IPS DF 6.9 (cell line): Measurements from ENCODE around the gene ARID1B.

Source experiments
- DNase-seq: peaks from one replicate; pipeline ENCODE4 v3.0.0-alpha.2; 2013; ENCODE audit warnings: low read depth, low spot score
- H3K27ac ChIP-seq: one replicate; pipeline ENCODE4 v1.5.1; 2013; ENCODE audit warnings: low read length, control low read depth
- H3K27me3 ChIP-seq: 2 replicates; pipeline ENCODE4 v1.6.1; 2013; ENCODE audit warnings: mild to moderate bottlenecking, low read length; ENCODE audit not compliant: control insufficient read depth, insufficient read depth
- H3K36me3 ChIP-seq: 2 replicates; pipeline ENCODE4 v1.6.1; 2013; ENCODE audit warnings: low read length; ENCODE audit not compliant: control insufficient read depth, insufficient read depth
- H3K4me1 ChIP-seq: 2 replicates; pipeline ENCODE4 v1.6.1; 2013; ENCODE audit warnings: low read length; ENCODE audit not compliant: control insufficient read depth, insufficient read depth
- H3K4me3 ChIP-seq: 2 replicates; pipeline ENCODE4 v1.5.1; 2013; ENCODE audit warnings: mild to moderate bottlenecking, low read length
- H3K9me3 ChIP-seq: 2 replicates; pipeline ENCODE4 v1.6.1; 2013; ENCODE audit warnings: low read length, inconsistent platforms; ENCODE audit not compliant: control insufficient read depth, insufficient read depth
- WGBS: extraction: QIAGEN DNeasy Blood & Tissue Kit; methylation state at CpG from one replicate; pipeline ENCODE4 v1.1.7; 2013; ENCODE audit warnings: mixed read lengths, missing lambda C conversion rate; ENCODE audit not compliant: insufficient read length, insufficient coverage; 5-methylcytosine and 5-hydroxymethylcytosine counted together

ARID1B gene

DNA sequence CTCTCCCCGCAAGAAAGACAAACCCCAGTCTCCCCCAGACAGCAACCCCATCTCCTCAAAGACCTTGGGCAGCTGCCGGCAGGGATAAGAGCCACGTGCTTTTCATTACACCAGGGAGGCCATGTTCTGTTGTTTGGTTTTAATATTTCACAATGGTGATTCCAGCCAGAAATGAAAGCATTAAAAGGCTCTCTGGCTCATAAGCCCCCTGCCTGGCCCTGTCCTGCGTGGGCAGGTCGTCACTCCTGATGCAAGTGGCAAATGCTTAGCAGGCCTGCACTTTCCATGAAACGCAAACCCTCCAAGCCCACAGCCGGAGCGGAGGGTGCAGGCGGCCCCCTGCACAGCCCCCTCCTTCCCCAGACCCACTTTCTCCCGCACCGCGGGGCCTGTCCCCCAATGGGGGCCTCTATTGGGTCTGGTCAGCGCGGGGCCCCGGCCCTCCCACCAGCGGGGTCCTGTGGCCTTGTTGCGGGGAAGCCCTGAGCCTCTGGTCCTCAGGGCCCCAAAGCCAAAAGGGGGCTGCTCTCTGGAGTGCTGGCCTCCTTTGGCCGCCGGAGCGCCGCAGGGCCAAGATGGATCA, 469.0 kb downstream of the ARID1B start:
- Histone ChIP-seq H3K4me1 (no peaks in the 10 kb centered on the region), H3K9me3 (no peaks in the 10 kb centered on the region), H3K27ac (no peak overlapping the region), H3K4me3 (no peak overlapping the region), H3K36me3 (no peaks in the 10 kb centered on the region), H3K27me3 (no peaks in the 10 kb centered on the region)
- no CpG with 5 or more reads among the region's 21 CpGs for WGBS
- DNase-seq, result no peak

- WGBS, result no CpG with 5 or more reads among the region's 14 CpGs
- DNase-seq, result no peak
- H3K27ac ChIP-seq, result no peak overlapping the region
- no peaks in the 10 kb centered on the region for H3K36me3 ChIP-seq
- no peak overlapping the region for H3K4me3 ChIP-seq
- no peaks in the 10 kb centered on the region for H3K27me3 ChIP-seq
- H3K9me3 ChIP-seq, result no peaks in the 10 kb centered on the region
- no peaks in the 10 kb centered on the region for H3K4me1 ChIP-seq
These were observed 469.8 kb downstream of the ARID1B start for GRCh38 chr6:157246771-157247484.

DNA sequence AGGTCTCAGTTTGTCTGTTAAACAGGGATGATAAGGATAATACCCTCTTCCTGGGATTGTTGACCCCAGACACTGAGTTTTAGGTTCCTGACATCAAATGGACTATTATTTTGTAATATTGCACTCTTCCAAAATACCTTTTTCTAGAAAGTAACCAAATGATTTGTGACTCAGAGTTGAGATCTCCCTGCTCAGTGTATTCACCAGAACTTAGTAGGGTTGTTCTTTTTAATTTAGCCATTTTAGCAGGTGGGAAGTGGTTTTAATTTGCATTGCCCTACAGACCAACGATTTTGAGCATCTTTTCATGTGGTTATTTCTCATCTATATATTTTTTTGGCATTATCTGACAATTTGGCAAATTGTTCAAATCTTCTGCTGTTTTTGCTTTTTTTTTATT, 471.1 kb downstream of the ARID1B start:
- DNase-seq, result no peak
- Histone ChIP-seq H3K27me3 (no peaks in the 10 kb centered on the region), H3K36me3 (no peaks in the 10 kb centered on the region), H3K4me3 (no peak overlapping the region), H3K27ac (no peak overlapping the region), H3K4me1 (no peaks in the 10 kb centered on the region), H3K9me3 (no peaks in the 10 kb centered on the region)
- no CpG with 5 or more reads among the region's 1 CpG for WGBS

DNA sequence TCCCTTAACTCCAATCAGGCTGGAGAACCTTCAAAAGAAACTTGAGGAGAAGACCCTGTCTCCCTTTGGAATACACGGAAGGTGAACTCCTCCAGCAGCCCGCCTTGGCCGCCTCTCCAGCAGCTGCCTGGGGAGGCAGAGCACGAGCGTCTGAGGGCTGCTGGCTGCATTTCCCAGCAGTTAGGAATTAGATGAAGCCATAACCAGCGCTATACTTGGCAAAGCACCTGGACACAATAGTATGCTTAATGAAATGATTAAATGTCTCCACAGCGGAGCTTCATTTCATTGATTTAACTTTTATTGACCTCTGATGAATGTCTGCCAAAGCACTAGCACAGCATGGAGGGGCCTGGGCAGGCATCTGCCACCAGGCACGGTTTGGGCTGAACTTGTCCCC, 472.6 kb downstream of the ARID1B start:
- H3K9me3 ChIP-seq, result no peaks in the 10 kb centered on the region
- WGBS, result no CpG with 5 or more reads among the region's 8 CpGs
- H3K4me3 ChIP-seq, result no peak overlapping the region
- H3K27ac ChIP-seq, result no peak overlapping the region
- no peaks in the 10 kb centered on the region for H3K36me3 ChIP-seq
- no peaks in the 10 kb centered on the region for H3K27me3 ChIP-seq
- no peak for DNase-seq
- no peaks in the 10 kb centered on the region for H3K4me1 ChIP-seq

DNA sequence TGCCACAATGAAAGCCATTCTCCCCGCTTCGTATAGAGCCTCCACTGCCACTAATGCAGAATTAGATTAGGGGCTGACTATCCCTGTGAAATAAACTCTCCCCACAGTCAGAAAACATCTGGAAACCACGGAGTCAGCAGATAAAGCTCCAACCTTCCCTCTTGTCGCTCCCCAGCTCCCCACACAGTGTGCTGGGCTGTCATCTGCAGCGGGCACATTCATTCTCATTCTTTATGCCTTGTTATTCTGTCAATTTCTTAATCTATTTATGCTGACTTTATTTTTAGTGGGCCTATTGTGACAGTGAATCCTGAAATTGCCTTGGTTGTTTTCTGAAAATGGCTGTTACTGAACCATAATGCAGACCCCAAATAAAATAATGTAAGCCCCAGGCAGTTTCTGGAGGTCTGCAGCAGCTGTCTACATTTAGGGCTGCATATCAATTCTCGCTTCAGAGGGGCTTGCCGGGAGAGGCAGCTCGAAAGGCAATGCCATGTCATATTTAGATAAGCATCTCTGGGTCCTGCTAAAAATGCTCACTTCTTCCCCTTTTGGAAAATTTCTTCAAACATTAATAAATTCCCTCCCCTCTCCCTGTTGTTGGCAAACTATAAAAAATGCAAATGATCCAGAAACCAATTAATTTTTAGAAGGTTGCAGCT, 474.5 kb downstream of the ARID1B start:
- WGBS, result no CpG with 5 or more reads among the region's 8 CpGs
- DNase-seq, result no peak
- no peak overlapping the region for H3K4me3 ChIP-seq

DNA sequence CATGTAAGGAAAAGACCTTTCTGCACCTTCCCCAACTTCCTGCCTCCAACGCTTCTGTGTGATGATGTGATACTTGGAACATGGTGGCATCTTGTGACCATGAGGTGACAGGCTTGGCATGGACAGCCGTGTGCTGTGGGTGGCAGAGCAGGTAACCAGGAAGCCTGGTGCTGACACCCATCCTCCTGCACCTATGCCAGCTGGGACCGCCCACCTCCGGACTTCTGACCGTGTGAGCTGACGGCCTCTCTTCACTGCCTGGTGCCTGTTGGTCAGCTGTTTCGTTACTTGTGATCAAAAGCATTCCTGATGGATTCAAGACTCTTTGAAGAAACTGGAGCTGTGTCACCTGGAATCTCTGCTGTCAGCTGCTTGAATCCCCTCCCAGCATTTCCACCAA, 475.8 kb downstream of the ARID1B start:
- H3K4me1 ChIP-seq, result no peaks in the 10 kb centered on the region
- WGBS, result no CpG with 5 or more reads among the region's 7 CpGs
- H3K9me3 ChIP-seq, result no peaks in the 10 kb centered on the region
- H3K4me3 ChIP-seq, result no peak overlapping the region
- DNase-seq, result no peak
- no peak overlapping the region for H3K27ac ChIP-seq
- no peaks in the 10 kb centered on the region for H3K27me3 ChIP-seq
- no peaks in the 10 kb centered on the region for H3K36me3 ChIP-seq

More for the DNA sequence above, 474.5 kb downstream of the ARID1B start:
- H3K36me3 ChIP-seq, result no peaks in the 10 kb centered on the region
- no peaks in the 10 kb centered on the region for H3K27me3 ChIP-seq
- H3K27ac ChIP-seq, result no peak overlapping the region
- H3K4me1 ChIP-seq, result no peaks in the 10 kb centered on the region
- no peaks in the 10 kb centered on the region for H3K9me3 ChIP-seq

DNA sequence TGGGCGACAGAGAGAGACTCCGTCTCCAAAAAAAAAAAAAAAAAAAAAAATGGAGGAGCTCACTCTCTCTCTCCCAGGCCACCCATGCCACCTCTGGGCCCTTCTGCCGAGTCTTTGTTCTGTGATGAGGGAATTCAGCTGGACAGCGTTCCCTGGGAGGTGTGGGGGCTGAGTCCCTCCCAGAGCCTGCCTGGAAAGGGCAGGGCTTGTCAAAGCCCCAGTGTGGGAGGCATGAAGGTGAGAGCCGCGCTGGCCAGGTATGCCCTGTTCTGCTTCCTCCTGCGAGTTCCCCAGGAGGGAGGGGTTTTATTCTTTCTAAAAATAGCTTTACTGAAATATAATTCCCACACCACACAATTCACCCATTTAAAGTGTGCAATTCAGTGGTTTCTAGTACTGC, 476.5 kb downstream of the ARID1B start:
- H3K4me3 ChIP-seq, result no peak overlapping the region
- no peaks in the 10 kb centered on the region for H3K9me3 ChIP-seq
- DNase-seq, result no peak
- H3K4me1 ChIP-seq, result no peaks in the 10 kb centered on the region
- no peak overlapping the region for H3K27ac ChIP-seq
- WGBS, result no CpG with 5 or more reads among the region's 7 CpGs
- H3K36me3 ChIP-seq, result no peaks in the 10 kb centered on the region
- H3K27me3 ChIP-seq, result no peaks in the 10 kb centered on the region

DNA sequence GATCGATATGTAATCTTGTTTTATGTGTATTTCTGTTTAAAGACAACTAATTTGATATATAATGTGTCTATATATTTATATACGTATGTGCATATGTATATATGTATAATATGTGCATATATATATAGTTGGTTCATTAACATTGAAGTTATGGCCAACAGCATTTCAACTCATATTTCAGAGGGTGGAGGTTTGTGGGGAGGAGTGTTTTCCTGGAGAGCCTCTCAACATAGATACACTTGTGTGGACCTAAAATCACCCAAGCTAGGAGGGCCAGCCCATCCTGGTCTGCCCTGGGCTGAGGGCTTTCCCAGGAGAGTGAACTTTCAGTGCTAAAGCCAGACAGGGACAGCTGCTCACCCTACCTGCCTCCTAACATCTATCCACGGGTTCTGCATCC, 477.4 kb downstream of the ARID1B start:
- Histone ChIP-seq H3K27me3 (no peaks in the 10 kb centered on the region), H3K4me1 (no peaks in the 10 kb centered on the region), H3K9me3 (no peaks in the 10 kb centered on the region), H3K4me3 (no peak overlapping the region), H3K27ac (no peak overlapping the region), H3K36me3 (no peaks in the 10 kb centered on the region)
- DNase-seq, result no peak
- WGBS, result no CpG with 5 or more reads among the region's 3 CpGs

DNA sequence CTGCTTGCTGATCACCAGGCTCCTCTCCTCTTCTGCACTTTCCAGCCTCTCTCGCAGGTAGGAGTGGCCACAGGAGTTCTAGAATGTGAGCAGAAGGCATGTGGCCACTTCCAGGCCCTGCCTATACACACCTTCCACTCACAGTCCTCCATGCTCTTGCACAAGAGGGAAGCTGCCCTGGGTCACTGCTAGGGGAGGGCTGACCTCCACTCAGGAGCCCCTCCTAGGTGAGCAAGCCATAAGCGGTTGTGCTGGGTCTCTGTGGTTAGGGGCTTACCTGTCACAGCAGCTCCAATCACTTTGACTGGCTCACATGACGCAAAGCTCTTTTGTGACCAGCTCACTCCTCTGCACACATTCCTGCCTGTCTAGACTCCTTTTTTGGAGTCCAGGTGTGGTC, 477.9 kb downstream of the ARID1B start:
- H3K27me3 ChIP-seq, result no peaks in the 10 kb centered on the region
- no peaks in the 10 kb centered on the region for H3K36me3 ChIP-seq
- DNase-seq, result no peak
- H3K27ac ChIP-seq, result no peak overlapping the region
- H3K4me3 ChIP-seq, result no peak overlapping the region
- no peaks in the 10 kb centered on the region for H3K4me1 ChIP-seq
- no peaks in the 10 kb centered on the region for H3K9me3 ChIP-seq
- no CpG with 5 or more reads among the region's 3 CpGs for WGBS

DNA sequence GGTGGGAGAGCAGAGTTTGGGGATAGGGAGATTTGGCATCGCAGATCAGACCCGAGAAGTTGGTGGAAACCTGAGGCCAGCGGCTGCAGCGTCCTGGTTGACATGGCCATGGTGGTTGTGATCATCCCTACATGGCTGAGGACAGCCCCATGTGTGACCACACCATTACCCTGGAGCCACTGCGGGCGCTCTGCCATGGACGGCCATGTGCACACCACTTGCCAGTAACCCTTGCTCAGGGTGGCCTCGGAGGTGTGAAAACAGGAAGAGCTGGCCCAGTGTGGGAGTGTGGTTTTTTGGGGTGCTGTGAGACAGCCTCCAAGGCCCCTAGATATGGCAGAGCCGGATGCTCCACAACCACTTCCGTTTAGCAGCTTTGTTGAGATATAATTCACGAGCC, 481.7 kb downstream of the ARID1B start:
- Histone ChIP-seq H3K27ac (no peak overlapping the region), H3K9me3 (no peaks in the 10 kb centered on the region), H3K4me1 (no peaks in the 10 kb centered on the region), H3K36me3 (no peaks in the 10 kb centered on the region), H3K4me3 (no peak overlapping the region), H3K27me3 (no peaks in the 10 kb centered on the region)
- DNase-seq, result no peak
- WGBS, result no CpG with 5 or more reads among the region's 11 CpGs
